GM12878 (cell line): ENCODE measurements around the gene USH1G. TPM values are rescaled to one million over a fixed set of nuclear protein-coding genes. Genes with fewer than 3 reads are reported as not detected.

Experiments
- ATAC-seq: fragments of 200-7000 bp; cut with Tn5 transposase; 3 replicates; pipeline ENCODE4 v1.9.1; 2020; ENCODE audit warnings: mild to moderate bottlenecking, moderate library complexity
- BruUV-seq: library from RNA; stranded (reverse); fragments of 400-500 nt; replicated peaks from 2 replicates; lab custom pipeline; 2021; lab: Mats Ljungman, UMichigan
- CTCF ChIA-PET: fragments of 300-600 bp; sonication (Branson Sonifier 250); formaldehyde crosslinking; extraction: SDS; loops from one replicate; lab custom pipeline; 2021; ENCODE audit warnings: inconsistent platforms; lab: Yijun Ruan, JAX
- POLR2A ChIA-PET: fragments of 350-600 bp; formaldehyde crosslinking; extraction: SDS; loops from one replicate; lab custom pipeline; 2021; ENCODE audit warnings: inconsistent platforms; lab: Charles Lee
- RAD21 ChIA-PET: fragments of 300-600 bp; sonication (Branson Sonifier 250); formaldehyde crosslinking; loops from one replicate; lab custom pipeline; 2023; ENCODE audit warnings: antibody characterized with exemption; ENCODE audit not compliant: unreplicated experiment; lab: Charles Lee
- SMC1A ChIA-PET: fragments of 300-600 bp; sonication (Branson Sonifier 250); formaldehyde crosslinking; loops from one replicate; lab custom pipeline; 2023; ENCODE audit not compliant: unreplicated experiment, uncharacterized antibody; lab: Charles Lee
- DNase-seq: peaks from one replicate; pipeline ENCODE4 v3.0.0-alpha.2; 2011; ENCODE audit warnings: low read depth, low spot score
- FAIRE-seq: peaks from 3 replicates; lab custom pipeline; 2011; peaks lifted over from hg19 to GRCh38; lab: Jason Lieb, UNC
- H2AFZ ChIP-seq: 2 replicates; pipeline ENCODE4 v1.6.0; 2011; ENCODE audit warnings: low read depth, low read length, control low read depth; ENCODE audit not compliant: control insufficient read depth
- H3K27ac ChIP-seq: 2 replicates; pipeline ENCODE4 v1.5.1; 2011; ENCODE audit warnings: control low read depth; ENCODE audit not compliant: control insufficient read depth, insufficient read depth
- H3K27me3 ChIP-seq, 2 experiments: replicated peaks in 1 of 2; 2 replicates each; pipeline versions ENCODE4 v1.6.0 to v1.6.1; 2011; ENCODE audit warnings: low read length in 1 of 2; ENCODE audit not compliant: control insufficient read depth in 2 of 2, insufficient read depth in 2 of 2
- H3K36me3 ChIP-seq, 2 experiments: 2 replicates each; pipeline ENCODE4 v1.5.1; 2011; ENCODE audit warnings: low read length in 1 of 2; ENCODE audit not compliant: control insufficient read depth in 2 of 2, insufficient read depth in 2 of 2
- H3K4me1 ChIP-seq: 2 replicates; pipeline ENCODE4 v1.6.1; 2011; ENCODE audit warnings: mild to moderate bottlenecking, low read length, moderate library complexity, mixed read lengths; ENCODE audit not compliant: control insufficient read depth, insufficient read depth
- H3K4me2 ChIP-seq: 2 replicates; pipeline ENCODE4 v1.6.0; 2011; ENCODE audit warnings: control low read depth; ENCODE audit not compliant: control insufficient read depth, insufficient read depth
- H3K4me3 ChIP-seq: fragments of 200-600 bp; sonication (generic); 2 replicates; pipeline ENCODE4 v1.5.1; 2016
- H3K79me2 ChIP-seq: 2 replicates; pipeline ENCODE4 v1.6.0; 2011; ENCODE audit warnings: low read length; ENCODE audit not compliant: control insufficient read depth, insufficient read depth
- H3K9ac ChIP-seq: 2 replicates; pipeline ENCODE4 v1.8.0; 2011; ENCODE audit warnings: low read length, control low read depth, mixed read lengths; ENCODE audit not compliant: control insufficient read depth, insufficient read depth
- H3K9me3 ChIP-seq: replicated peaks from 3 replicates; pipeline ENCODE4 v1.5.1; 2011; ENCODE audit warnings: mild to moderate bottlenecking, low read length; ENCODE audit not compliant: control insufficient read depth, insufficient read depth
- H4K20me1 ChIP-seq: 2 replicates; pipeline ENCODE4 v1.6.0; 2011; ENCODE audit not compliant: control insufficient read depth, insufficient read depth
- ZBTB40 ChIP-seq: fragments of 450-650 bp; IDR thresholded peaks from 2 replicates; pipeline ENCODE4 v1.6.1; 2016; ENCODE audit warnings: mild to moderate bottlenecking, moderate library complexity, borderline replicate concordance
- ZNF274 ChIP-seq: IDR thresholded peaks from one replicate; pipeline ENCODE4 v1.8.0; 2011; ENCODE audit not compliant: insufficient read length, insufficient read depth
- ZZZ3 ChIP-seq: IDR thresholded peaks from 2 replicates; pipeline ENCODE4 v1.6.1; 2011; ENCODE audit warnings: low read depth; ENCODE audit not compliant: control insufficient read depth, insufficient read length
- WGBS: methylation state at CpG from one replicate; pipeline ENCODE4 v1.1.6; 2016; ENCODE audit warnings: low lambda C conversion rate; ENCODE audit not compliant: insufficient replicate concordance, insufficient coverage; ENCODE audit errors: missing lambda C conversion rate; 5-methylcytosine and 5-hydroxymethylcytosine counted together
- in situ Hi-C: fragments of 300-500 bp; cut with MboI; formaldehyde crosslinking; loops from 9 replicates; pipeline ENCODE4 v1.14.3; 2018; ENCODE audit warnings: mixed read lengths
- intact Hi-C: fragments of 100-400 bp; cut with micrococcal nuclease; formaldehyde crosslinking; loops from one replicate; pipeline ENCODE4 v1.14.2; 2022; ENCODE audit not compliant: unreplicated experiment
- polyA plus RNA-seq, 11 experiments: library from polyadenylated mRNA; depleted of rRNA in 4 of 11; unstranded in 6 of 11; stranded (reverse) in 5 of 11; fragments of >200 nt; fragmentation: Nextera tagmentation in 4 of 11; fragmentation: Illumina TruSeq in 1 of 11; extraction: Ambion mirVana in 4 of 11; extraction: Trizol in 1 of 11; gene quantifications; 1 replicate in 1 of 11; 2 replicates in 10 of 11; pipeline versions ENCODE4 v1.2.1 to v1.2.3, GENCODE V29; 2011 to 2016; ENCODE audit warnings: inconsistent platforms in 2 of 11, missing spikeins in 2 of 11, low read depth in 1 of 11
- total RNA-seq, 4 experiments: library from RNA; depleted of rRNA in 3 of 4; stranded (reverse); fragments of >200 nt in 3 of 4; fragmentation: Illumina TruSeq in 1 of 4; extraction: Trizol in 1 of 4; gene quantifications; 2 replicates each; pipeline versions ENCODE4 v1.2.1 to v1.2.3, GENCODE V29; 2013 to 2021

The USH1G gene
- total and polyA plus RNA-seq, 10 of the 15 experiments (the other 5 are each of a cell fraction or from before 2014, with no cell fraction given): 0.05 to 0.62 (median 0.09) TPM; not detected in 7

GRCh38 chr17:74874615-74875037, 48.4 kb downstream of the USH1G start:
- Histone ChIP-seq H4K20me1 (no peaks in the 10 kb centered on the region), H3K4me1 (peaks cover 14% of the 10 kb centered on the region), H3K4me3 (no peak overlapping the region), H3K27me3 (no peaks in the 10 kb centered on the region), H3K27ac (no peak overlapping the region), H3K79me2 (peaks cover 16% of the 10 kb centered on the region), H3K36me3 (no peaks in the 10 kb centered on the region; a peak in 1 of 4 replicates), H3K9ac (no peak overlapping the region), H3K9me3 (no peaks in the 10 kb centered on the region), H3K4me2 (no peak overlapping the region), H2AFZ (no peak overlapping the region)
- SMC1A ChIA-PET: interaction anchor here (2.5 kb wide), 1 partner anchor 87 kb away, joined by 10 read pairs; no protein-coding TSS in a partner anchor
- POLR2A ChIA-PET: interaction anchor here (0.6 kb wide), 2 partner anchors 196 to 329 kb away, joined by 3 read pairs; no protein-coding TSS in a partner anchor
- RAD21 ChIA-PET: interaction anchor here (1.1 to 3.2 kb wide), 2 partner anchors 9 to 87 kb away, joined by 3 to 24 read pairs; no protein-coding TSS in a partner anchor
- no peak for DNase-seq
- intact Hi-C loops: no loop called here
- no TSS peak for BruUV-seq
- no peak for ATAC-seq
- CTCF ChIA-PET: interaction anchor here (1.1 to 4.5 kb wide), 6 partner anchors 11 to 127 kb away, joined by 3 to 40 read pairs (median 4); partner anchors contain the start of gene NHERF1
- WGBS: 97% methylated on average over 5 of the region's 5 CpGs
- FAIRE-seq: no peak
- TF ChIP-seq ZNF274 (no peak), ZZZ3 (no peak), ZBTB40 (peak; percentile 73)
- in situ Hi-C loops: no loop called here
